ENCODE measurements around the gene ANO4. TPM values are rescaled to one million over a fixed set of nuclear protein-coding genes. Genes with fewer than 3 reads are reported as not detected.

The ANO4 gene
- total RNA-seq, 1 donor from 2014 or later: 0.13 TPM

- no peaks in the 10 kb centered on the region for H3K27me3 ChIP-seq (ENCODE audit: control insufficient read depth, insufficient read depth, low read length)
- H3K36me3 ChIP-seq (ENCODE audit: control insufficient read depth, insufficient read depth, low read length): no peaks in the 10 kb centered on the region
- no peak for TF ChIP-seq CTCF (IDR thresholded peaks at IDR 0.05; ENCODE audit: insufficient read depth, low read length, poor library complexity, severe bottlenecking)
- no peak overlapping the region for H3K4me3 ChIP-seq (ENCODE audit: low read depth, low read length)
- no peak for DNase-seq (ENCODE audit: low read depth)
Observed at GRCh38 chr12:100875156-100875555, 80.6 kb downstream of the ANO4 start.

GRCh38 chr12:100875771-100876170, 81.2 kb downstream of the ANO4 start:
- Histone ChIP-seq H3K27me3 (ENCODE audit: control insufficient read depth, insufficient read depth, low read length) (no peaks in the 10 kb centered on the region), H3K36me3 (ENCODE audit: control insufficient read depth, insufficient read depth, low read length) (no peaks in the 10 kb centered on the region), H3K4me3 (ENCODE audit: low read depth, low read length) (no peak overlapping the region)
- no peak for TF ChIP-seq CTCF (IDR thresholded peaks at IDR 0.05; ENCODE audit: insufficient read depth, low read length, poor library complexity, severe bottlenecking)
- DNase-seq (ENCODE audit: low read depth): no peak

- no peak for DNase-seq (ENCODE audit: low read depth)
- Histone ChIP-seq H3K4me3 (ENCODE audit: low read depth, low read length) (no peak overlapping the region), H3K27me3 (ENCODE audit: control insufficient read depth, insufficient read depth, low read length) (no peaks in the 10 kb centered on the region), H3K36me3 (ENCODE audit: control insufficient read depth, insufficient read depth, low read length) (no peaks in the 10 kb centered on the region)
- TF ChIP-seq CTCF (IDR thresholded peaks at IDR 0.05; ENCODE audit: insufficient read depth, low read length, poor library complexity, severe bottlenecking): peak; percentile 38
Observed at GRCh38 chr12:100877776-100878175, 83.2 kb downstream of the ANO4 start.

- no peak for TF ChIP-seq CTCF (IDR thresholded peaks at IDR 0.05; ENCODE audit: insufficient read depth, low read length, poor library complexity, severe bottlenecking)
- DNase-seq (ENCODE audit: low read depth): no peak
- H3K4me3 ChIP-seq (ENCODE audit: low read depth, low read length): no peak overlapping the region
- H3K36me3 ChIP-seq (ENCODE audit: control insufficient read depth, insufficient read depth, low read length): no peaks in the 10 kb centered on the region
- no peaks in the 10 kb centered on the region for H3K27me3 ChIP-seq (ENCODE audit: control insufficient read depth, insufficient read depth, low read length)
Observed at GRCh38 chr12:100895192-100895591, 100.6 kb downstream of the ANO4 start.

GRCh38 chr12:100896192-100896591, 101.6 kb downstream of the ANO4 start:
- H3K27me3 ChIP-seq (ENCODE audit: control insufficient read depth, insufficient read depth, low read length): no peaks in the 10 kb centered on the region
- DNase-seq (ENCODE audit: low read depth): no peak
- H3K36me3 ChIP-seq (ENCODE audit: control insufficient read depth, insufficient read depth, low read length): no peaks in the 10 kb centered on the region
- no peak overlapping the region for H3K4me3 ChIP-seq (ENCODE audit: low read depth, low read length)
- TF ChIP-seq CTCF (IDR thresholded peaks at IDR 0.05; ENCODE audit: insufficient read depth, low read length, poor library complexity, severe bottlenecking): no peak

- Histone ChIP-seq H3K4me3 (ENCODE audit: low read depth, low read length) (no peak overlapping the region), H3K36me3 (ENCODE audit: control insufficient read depth, insufficient read depth, low read length) (no peaks in the 10 kb centered on the region), H3K27me3 (ENCODE audit: control insufficient read depth, insufficient read depth, low read length) (no peaks in the 10 kb centered on the region)
- no peak for TF ChIP-seq CTCF (IDR thresholded peaks at IDR 0.05; ENCODE audit: insufficient read depth, low read length, poor library complexity, severe bottlenecking)
- no peak for DNase-seq (ENCODE audit: low read depth)
Observed at GRCh38 chr12:100897240-100897639, 102.7 kb downstream of the ANO4 start.
